Gastroesophageal sphincter (tissue), 3 donors: ENCODE data around the gene APP.

Source experiments
- POLR2A ChIP-seq, 2 donors: fragments of 450-650 bp; IDR thresholded peaks; one replicate each; pipeline ENCODE4 v1.6.1; 2017; ENCODE audit warnings: antibody characterized with exemption in 2 of 2, mild to moderate bottlenecking in 2 of 2, moderate library complexity in 1 of 2
- POLR2AphosphoS5 ChIP-seq: sonication (generic); formaldehyde crosslinking; IDR thresholded peaks from one replicate; pipeline ENCODE4 v1.6.1; 2017; ENCODE audit warnings: antibody characterized with exemption
- TF ChIP-seq, protein P1 (sequence below), 4 experiments: fragments of 200-600 bp in 2 of 4; fragments of 450-650 bp in 2 of 4; sonication (generic) in 1 of 4; IDR thresholded peaks; one replicate each; pipeline ENCODE4 v1.5.1; 2017 to 2019; ENCODE audit warnings: antibody characterized with exemption in 4 of 4, mild to moderate bottlenecking in 2 of 4, moderate library complexity in 2 of 4

DNA sequence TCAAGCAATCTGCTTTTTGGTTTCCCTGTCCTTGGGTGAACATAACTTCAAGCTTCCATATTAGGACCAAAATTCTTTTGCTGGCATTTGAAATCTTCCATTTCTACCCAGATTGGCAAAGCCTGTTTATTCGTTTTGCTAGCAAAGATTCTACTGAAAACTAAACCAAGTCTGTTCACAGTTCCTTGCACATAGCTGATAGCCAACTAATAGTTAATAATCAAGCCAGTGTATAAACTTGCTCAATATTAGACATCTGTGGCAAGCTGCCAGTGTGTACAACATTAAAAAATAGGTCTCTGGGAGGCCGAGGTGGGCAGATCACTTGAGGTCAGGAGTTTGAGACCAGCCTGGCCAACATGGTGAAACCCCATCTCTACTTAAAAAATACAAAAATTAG is 6.3 kb downstream of the APP start:
- TF ChIP-seq, protein P1, sequence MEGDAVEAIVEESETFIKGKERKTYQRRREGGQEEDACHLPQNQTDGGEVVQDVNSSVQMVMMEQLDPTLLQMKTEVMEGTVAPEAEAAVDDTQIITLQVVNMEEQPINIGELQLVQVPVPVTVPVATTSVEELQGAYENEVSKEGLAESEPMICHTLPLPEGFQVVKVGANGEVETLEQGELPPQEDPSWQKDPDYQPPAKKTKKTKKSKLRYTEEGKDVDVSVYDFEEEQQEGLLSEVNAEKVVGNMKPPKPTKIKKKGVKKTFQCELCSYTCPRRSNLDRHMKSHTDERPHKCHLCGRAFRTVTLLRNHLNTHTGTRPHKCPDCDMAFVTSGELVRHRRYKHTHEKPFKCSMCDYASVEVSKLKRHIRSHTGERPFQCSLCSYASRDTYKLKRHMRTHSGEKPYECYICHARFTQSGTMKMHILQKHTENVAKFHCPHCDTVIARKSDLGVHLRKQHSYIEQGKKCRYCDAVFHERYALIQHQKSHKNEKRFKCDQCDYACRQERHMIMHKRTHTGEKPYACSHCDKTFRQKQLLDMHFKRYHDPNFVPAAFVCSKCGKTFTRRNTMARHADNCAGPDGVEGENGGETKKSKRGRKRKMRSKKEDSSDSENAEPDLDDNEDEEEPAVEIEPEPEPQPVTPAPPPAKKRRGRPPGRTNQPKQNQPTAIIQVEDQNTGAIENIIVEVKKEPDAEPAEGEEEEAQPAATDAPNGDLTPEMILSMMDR (IDR thresholded peaks at IDR 0.05): no peak
- TF ChIP-seq POLR2A (IDR thresholded peaks at IDR 0.05) (no peak), POLR2AphosphoS5 (no peak)
